Measurements from ENCODE around the gene CPED1.

Gene CPED1

DNA sequence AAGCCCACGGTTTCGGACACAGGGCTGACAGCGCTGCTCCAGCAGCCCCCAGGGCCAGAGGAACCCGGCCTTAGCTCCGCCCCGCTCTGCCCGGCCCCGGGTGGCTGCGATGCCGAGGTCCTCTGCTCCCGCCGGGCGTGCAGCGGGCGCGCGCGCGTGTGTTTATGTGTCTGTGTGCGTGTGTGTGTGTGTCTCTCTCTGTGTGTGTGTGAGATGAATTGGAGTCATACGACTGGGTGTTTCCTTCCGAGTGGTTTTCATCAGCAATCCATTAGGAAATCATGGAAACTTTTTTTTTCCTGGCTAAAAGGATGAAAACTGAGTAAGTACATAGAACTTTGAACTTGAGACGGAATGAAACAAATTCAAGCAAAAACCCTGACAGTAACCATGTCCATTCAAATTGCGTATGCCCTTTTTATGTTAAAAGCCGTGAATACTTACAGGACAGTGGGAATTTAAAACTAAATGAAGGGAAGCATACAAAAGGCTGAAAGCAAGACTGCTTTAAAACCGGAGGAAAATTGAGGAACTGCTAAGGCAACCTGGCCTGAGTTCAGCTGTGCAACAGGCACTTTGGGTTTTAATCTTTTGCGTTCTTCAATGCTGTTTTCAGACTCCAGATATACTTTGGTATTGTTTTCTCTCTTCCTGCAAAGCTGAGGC lies at the start of gene CPED1:
Gene CPED1, plus strand, starts transcription at position 121 of the 666 bp plus-strand sequence. CDS start 911 bp downstream, outside the sequence.
- peak; percentile 85 to 86 for DNase-seq

DNA sequence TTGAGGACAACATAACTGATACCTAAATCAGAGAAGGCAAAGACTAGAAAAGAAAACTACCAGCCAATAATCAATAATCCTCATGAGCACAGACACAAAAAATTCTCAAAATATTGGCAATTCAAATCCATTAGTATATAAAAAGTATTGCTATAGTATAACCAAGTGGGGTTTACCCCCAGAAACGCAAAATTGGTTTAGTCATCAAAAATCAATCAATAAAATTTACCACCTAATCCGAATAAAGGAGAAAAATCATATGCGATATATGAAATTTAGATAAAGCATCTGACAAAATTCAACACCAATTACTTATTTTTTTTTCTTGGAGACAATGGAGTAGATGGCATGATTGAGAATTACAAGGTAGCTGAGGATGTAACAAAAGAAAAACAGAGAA lies 49.2 kb upstream of the CPED1 start:
- DNase-seq: no peak

DNA sequence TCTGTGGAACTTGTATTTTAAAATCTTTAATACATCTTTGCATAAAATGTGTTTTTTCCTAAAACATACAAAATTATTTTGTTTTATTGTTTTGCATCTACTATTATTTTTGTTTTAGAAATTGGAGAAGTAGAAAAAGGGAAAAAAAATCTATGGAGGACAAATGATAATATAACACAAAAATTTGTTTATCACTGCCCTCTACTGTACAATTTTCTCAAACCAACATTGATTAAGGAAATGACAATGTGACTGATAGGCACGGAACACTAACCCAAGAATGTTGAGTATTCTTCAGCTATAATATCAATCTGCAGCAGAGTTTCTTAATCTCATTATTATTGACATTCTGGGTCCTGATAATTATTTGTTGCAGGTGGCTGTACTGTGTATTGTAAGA lies 47.4 kb upstream of the CPED1 start:
- peak; percentile 21 to 64 for DNase-seq

DNA sequence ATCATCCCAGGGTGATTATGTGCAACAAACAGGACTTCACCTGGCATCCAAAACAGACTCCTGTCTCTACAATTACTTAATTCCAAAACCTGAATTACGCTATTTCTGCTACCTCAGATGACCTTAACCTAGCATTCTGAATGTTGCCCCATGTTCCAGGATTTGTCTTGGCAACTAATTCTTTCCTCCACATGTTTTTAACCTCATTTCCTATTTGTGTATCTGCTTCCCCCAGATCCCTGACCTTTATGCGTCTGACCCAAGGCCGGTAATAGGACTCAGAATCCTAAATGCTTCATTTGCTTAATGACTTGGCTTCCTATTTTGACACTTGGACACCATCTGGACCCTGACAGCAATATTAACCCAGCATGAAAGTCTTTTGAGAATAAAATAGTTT lies 46.7 kb upstream of the CPED1 start:
- DNase-seq: no peak

DNA sequence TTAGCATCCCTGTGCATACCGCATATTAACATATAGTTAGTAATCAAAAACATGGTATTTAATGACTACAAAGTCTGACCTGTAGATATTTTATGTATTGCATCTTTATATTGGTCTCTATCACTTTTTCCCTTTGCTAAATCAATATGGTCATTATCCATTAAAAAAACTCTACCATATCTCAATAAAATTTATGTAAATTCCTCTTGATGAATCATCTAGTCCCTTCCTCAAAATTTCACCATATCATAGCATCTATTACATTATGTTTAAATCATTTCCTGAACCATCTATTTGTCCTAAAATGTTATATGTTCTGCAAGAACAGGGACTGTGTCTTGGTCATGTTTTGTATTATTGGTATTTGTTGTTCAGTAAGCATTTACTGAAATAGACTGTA lies 45.6 kb upstream of the CPED1 start:
- DNase-seq: no peak

DNA sequence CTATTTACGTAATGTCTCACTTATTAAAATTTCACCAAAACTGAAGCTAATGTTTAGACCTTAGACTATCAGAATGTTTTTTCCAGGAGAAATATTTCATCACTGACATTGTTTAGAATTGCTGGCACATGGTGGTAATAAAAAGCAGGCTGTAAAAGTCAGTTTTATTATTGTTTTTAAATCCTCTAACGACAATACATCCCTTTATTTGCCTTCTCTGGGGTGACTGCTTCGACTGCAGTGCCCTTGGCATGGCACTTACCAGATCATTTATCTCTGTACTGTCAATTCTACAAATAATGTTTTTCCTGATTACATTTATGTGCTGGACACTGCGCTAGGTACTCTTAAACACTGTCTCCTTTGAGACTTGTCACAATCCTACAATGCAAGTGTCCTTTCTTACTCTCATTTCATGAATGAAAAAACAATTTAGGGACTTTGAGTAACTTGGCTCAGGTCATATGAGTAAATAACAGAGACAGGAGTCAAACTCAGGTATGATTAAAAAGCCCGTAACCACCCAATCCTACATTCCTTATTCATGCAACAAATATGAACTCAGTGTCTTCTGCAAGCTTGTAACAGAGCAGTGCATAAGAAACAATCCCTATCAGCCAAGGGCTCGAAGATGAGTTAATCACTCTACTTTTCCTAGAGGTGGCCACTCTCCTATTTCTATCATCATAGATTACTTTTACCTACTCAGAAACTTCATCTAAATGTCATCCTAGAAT lies 43.5 kb upstream of the CPED1 start:
- no peak for DNase-seq

DNA sequence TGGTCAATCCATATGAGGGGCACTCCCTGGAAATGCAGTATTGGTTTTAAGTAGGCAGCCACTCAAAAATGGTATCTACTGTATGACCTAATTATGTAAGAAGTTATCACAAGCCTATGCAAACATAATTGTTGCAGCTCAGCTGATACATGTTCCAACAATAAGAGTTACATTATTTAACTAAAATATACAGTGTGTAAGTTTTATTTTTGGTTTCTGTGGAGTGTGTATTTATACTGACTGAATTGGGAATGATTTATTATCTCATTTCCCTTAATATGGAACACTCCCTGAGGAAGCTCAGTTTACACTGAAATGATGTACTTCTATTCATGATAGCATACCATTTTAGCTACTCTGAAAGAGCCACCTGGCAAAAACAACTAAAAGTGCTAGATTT lies 40.5 kb upstream of the CPED1 start:
- DNase-seq: no peak

DNA sequence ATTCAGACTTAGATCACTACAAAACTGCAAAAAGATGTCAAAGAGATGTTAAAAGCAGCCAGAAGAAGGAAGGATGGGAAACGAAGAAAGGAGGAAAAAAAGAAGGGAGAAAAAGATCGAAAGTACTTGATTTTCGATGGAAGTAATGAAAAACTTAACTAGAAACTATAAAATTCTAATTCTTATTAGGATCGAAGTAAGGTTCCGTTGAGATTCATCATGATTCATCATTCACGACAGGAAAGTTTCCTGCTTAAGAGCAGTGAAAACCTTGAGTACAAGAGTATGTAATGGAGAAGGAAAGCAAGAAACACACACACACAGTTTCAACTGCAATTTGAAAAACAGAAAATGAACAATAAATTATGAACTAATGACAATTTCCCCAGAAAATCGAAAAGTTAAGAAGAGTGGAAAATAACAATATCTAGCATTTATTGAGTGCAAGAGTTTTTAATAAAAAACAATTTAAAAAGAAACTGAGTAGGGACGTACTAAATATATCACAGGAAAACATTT lies 39.1 kb upstream of the CPED1 start:
- DNase-seq: no peak

DNA sequence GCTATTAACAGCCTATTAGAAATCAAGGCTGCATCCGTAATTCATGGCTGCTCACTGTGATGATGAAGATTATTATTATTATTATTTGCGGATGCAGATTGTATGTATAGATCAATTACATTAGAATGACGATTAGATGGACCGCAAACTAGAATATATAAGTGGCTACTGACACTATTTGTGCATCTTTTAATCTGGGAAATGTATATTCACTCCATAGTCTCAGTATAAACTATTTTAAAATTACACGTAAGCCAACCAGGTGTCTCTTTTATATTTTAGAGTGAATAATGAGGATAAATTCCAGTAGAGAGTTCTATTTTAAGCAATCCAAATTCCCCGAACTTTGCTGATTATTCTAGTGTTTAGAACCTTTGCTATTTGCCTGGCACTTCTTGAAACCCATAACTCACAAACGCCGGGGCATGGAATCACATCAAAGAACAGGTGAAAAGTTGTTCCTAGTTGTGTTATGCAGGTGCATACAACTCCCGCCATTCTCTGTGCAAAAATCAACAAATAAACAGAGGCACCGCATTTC lies 38.4 kb upstream of the CPED1 start:
- DNase-seq: no peak

DNA sequence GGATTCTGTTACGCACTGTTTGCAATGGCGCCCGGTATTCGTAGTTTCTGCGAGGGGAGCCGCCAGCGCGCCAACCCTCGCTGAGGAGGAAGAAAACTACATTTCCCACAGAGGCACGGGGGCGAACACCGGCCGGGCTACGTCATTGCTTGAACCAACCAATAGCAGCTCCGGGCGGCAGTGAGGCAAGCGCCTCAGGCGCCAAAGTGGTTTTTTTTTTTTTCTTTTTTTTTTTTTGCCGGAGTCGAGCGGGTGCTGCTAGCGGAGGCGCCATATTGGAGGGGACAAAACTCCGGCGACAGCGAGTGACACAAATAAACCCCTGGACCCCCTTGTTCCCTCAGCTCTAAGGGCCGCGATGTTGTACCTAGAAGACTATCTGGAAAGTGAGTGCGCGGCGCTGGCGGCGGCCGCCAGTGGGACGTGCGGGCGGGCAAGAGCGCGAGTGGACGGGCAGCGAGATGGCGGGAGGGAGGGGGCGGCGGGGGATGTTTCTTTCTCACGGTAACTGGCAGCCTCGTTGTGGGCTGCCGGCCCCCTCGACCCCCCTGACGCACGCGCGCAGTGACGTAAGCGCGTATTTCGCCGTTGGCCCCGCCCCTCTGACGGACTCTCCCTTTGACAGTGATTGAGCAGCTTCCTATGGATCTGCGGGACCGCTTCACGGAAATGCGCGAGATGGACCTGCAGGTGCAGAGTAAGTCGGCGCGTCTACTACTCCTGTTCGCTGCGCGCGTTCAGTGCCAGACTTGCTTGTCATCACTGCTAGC lies 37.8 kb upstream of the CPED1 start, which contains the start of gene ING3:
Gene ING3, plus strand, starts transcription at position 239 of the 770 bp plus-strand sequence. Its CDS starts 120 bp downstream, at position 359.
- DNase-seq: peak; percentile 97 to 99

DNA sequence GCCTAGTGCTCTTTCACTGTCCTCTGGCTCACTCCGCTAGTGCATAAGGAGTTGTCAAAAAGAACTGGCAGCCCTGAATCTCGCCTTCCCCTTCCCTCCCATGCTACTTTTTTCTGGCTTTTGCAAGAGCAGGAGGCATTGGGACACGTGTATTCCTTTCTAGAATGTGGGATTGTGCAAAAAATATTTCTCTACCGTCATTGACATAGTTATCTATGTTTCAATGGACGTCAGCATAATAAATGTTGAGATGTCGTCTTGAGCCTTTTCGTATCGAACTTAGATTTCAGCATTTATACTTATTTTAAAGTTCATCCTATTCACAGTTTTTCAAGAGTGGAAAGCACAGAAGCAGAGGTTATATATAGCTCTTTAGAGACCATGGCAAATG lies 37.2 kb upstream of the CPED1 start:
- no peak for DNase-seq

DNA sequence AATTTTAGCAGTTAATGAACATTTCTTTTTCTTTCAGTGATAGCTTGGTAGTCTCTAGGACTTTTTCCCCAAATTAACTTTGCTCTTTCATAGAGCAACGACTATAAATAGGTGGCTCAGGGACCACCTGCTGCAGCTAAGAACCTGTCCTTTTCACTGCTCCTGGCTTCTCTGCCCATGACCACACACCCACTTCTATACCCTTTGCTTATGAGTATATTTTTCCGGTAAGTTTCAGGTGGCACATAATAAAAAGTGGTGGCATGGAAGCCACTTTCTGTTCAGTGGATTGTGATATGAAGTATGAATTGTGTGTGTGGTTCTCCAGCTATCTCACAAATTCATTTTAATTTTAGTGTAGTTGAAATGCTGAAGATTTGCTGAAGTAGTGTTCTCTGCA lies 36.7 kb upstream of the CPED1 start:
- no peak for DNase-seq

DNA sequence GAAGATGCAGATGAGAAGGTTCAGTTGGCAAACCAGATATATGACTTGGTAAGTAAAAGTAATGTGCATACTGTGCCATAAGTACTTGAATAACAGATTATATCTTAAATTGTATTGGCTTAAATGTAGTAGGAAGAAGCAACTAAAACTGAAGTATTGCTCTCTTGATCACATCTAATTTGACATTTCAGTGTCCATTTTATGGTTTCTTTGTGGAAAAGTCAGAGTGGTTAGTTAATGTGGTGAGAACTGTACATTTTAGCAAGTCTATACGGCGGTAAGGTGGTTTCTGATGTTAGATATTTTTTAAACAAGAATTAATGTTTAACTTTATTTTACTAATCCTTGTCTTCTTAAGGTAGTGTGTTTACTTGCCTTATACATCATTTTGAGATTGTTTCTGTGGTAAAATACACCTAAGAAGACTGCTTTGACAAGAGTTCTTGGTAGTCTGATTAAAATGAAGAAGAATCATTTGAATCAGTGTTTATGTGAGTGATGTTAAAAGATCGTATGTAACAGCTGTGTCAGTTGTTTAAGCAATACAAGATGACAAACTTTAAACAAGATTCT lies 32.8 kb upstream of the CPED1 start:
- no peak for DNase-seq

DNA sequence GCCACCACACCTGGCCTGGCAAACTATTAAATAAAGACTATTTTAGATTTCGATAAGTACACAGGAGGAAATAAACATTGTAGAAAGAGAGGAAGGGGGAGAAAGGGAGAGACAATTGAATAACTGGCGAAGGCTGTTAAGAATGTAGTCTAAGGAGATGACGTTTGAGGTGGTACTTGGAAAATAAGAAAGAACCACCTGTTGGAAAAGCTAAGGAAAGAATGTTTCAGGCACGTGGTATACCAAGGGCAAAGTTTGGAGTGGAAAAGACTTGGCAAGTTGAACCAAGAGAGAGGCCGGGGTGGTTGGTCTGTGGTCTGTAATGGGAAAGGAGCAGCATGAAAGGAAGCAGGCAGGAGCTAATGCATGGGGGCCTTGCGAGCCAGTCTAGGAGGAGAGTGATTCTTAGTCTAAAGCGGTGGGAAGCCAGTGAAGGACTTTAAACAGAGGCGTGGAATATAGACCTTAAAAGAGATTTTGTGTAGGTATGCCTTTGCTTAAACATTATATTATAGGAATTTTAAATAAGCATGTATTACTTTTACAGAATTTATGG lies 28.5 kb upstream of the CPED1 start:
- DNase-seq: no peak

DNA sequence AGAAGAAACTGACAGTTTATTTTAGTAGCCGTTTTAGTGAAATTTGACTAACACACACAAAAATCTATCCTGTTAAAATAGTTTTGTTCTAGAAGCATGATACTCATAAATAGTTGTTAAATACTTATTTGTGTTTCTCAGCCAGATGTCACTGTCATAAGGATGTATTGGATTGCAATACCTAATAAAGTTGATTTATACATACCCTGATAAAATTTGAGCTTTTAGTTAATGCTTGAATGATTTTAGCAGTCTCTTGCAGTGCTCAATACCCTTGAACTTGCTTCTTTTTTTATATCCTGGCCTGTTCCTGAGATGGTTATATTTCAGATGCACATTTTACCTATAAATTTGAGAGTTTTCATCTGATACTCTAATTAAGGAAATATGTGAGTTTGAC lies 27.8 kb upstream of the CPED1 start:
- no peak for DNase-seq

DNA sequence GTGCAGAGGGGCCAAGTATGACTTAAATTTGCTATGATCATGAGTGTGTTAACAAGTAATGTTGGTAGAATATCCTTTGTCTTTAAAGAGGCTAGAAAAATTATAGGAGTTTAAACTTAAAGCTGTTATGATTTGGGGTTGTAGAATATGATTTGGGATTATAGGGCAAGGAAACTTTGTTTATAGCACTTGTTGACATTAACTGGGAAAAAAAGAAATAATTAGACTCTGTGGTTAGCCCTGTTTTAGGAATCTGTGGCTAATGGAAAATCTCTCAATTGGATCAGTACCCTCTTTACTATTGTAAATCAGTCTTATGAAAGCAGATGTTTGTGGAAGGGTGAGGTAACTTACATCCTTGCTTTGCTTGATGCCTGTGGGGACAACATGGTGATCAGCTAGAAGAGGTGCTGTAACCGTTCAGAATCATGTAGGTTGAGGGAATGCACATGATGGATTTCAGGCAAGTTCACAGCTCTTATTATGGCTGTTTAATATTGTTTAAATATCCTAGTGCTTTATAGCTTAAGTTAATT lies 26.8 kb upstream of the CPED1 start:
- no peak for DNase-seq

DNA sequence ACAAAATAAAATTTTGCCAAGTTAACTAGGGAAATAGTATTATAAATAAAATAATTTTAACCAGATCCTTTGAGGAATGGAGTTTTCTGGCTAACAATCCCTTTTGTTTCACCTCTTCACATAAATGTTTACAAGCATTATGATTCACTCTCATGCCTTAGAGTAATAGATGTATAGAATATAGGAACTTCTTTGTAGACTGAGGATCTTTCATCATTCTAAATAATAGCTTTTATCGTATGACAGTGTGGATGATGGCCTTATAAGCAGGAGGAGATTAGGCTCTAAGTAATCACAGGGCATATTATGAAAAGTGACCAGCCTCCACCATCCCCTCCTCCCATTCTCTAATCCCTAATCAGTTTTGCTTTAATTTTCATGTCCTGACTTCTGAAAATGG lies 24.4 kb upstream of the CPED1 start:
- DNase-seq: no peak

DNA sequence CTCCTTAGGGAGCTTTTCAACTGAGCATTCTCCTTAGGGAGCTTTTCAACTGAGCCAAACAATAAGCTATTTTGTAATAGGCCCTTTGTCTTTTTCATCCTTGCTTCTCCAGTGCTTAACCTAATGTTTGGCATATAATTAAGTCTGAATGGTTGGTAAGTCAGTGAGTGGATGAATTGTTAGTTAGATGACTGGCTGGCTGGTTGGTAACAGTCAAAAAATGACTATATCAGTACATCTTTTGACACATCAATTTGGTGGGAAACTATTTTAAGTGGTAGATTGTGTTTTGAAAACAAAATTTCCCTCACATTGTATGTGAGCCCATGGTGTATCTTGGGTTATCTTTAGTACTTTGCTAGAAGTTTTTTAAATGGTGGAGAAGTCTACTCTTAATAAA lies 21.6 kb upstream of the CPED1 start:
- DNase-seq: no peak

DNA sequence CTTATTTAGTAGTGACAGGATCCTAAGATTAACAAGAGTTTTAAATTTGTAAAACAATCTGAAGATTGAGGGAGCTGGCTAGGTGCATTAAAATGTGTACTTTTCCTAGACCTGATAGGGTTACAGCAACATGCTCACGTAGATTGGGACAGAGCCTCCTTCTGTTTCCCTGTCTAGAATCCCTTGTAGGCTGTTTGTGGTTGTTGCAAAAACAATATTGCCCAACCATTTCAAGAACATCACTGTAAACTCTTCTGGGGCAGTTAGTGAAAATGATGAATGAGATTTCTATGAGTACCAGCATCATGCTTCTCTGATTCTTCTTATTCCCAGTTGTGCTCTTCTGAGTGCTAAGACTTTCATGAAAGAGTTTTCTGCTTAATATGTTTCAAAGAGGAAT lies 14.7 kb upstream of the CPED1 start:
- DNase-seq: peak in 1 of 2 donors; percentile 48

DNA sequence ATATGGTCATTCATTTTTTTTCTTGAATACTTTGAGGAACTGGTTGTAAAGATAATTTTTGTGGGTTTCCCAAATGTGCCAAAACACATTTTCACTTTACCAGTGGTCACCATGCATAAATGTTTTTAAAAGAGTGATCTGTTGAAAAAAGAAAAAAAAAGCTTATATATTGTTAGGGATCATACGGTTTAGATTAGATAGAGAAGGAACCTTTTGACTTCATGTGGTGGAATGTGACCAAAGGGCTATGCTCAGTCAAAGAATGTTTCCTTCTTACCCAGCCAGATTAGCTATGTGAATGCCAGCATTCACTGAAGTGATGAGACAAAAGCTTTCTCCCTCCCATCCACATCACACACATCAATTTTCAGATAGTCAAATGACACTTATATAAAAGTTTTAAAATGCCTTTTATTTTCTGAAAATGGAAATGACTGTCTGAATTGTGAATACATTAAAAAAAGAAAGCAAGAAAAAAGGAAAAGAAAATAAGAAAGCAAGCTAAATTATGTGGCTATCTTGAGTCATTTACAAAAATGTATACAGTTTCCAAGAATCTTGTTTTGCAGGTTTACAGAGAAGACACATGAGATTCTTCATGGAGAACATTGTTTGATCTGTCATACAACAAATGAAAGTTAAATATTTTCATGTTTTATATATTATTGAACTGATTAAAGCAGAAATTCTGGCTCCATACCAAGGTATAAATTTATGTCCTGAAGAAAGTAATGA lies 8.6 kb upstream of the CPED1 start:
- DNase-seq: no peak

DNA sequence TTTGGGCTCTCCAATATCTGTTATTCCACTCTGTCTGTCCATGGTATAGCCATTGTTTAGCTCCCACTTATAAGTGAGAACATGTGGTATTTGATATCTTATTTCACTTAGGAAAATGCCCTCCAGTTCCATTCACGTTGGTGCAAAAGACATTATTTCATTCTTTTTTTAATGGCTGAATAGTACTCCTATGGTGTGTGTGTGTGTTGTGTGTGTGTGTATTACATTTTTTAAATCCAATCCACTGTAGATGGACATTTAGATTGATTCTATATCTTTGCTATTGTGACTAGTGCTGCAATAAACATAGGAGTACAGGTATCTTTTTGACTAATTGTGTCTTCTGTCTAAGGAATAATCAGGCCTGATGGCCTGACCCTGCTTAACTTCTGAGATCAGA lies 7.4 kb upstream of the CPED1 start:
- no peak for DNase-seq
